Testis (tissue), 2 donors: ENCODE measurements around the gene SLC36A1.

ENCODE experiments used
- POLR2A ChIP-seq: fragments of 450-650 bp; IDR thresholded peaks from one replicate; pipeline ENCODE4 v1.6.1; 2017; ENCODE audit warnings: antibody characterized with exemption, mild to moderate bottlenecking, moderate library complexity
- TF ChIP-seq, protein P1 (sequence below), 3 experiments: fragments of 450-650 bp in 2 of 3; fragments of 200-600 bp in 1 of 3; sonication (generic) in 1 of 3; IDR thresholded peaks; one replicate each; pipeline ENCODE4 v1.5.1; 2016 to 2019; ENCODE audit warnings: antibody characterized with exemption in 3 of 3, mild to moderate bottlenecking in 2 of 3, moderate library complexity in 1 of 3

DNA sequence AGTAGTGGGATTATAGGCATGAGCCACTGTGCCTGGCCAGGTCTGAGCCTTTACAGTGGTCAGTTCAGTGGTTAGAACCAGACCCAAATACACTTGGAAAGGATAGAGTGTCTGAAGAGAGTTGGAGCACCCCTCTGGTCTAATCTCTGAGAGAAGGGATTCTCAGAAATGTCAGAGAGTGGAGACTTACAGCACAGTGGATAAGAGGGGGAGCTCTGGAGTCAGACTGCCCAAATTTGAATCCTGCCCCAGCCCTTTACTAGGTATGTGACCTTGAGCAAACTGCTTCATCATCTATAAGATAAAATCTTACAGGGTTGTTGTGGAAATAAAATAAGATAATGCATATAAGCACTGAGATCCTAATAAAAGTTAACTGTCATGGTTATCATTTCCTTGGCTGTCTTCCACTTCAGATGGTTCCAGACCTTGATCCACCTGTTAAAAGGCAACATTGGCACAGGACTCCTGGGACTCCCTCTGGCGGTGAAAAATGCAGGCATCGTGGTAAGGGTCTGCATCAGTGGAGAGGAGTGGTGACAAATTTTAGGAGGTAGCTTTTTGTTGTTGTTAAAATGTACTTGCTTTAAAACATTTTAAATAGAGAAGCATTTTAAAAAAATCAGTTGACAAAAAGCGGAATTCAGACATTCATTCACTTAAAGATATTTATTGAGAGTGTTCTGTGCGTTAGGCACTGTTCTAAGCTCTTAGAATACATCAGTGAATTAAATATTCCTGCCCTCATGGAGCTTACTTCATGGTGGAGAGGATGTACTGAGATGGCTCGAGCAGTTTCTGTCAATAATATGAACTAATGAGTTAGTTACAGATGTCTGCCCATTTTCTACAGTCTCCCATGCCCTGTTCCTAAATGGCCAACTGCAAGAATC, 16.0 kb downstream of the SLC36A1 start:
- TF ChIP-seq, protein P1, sequence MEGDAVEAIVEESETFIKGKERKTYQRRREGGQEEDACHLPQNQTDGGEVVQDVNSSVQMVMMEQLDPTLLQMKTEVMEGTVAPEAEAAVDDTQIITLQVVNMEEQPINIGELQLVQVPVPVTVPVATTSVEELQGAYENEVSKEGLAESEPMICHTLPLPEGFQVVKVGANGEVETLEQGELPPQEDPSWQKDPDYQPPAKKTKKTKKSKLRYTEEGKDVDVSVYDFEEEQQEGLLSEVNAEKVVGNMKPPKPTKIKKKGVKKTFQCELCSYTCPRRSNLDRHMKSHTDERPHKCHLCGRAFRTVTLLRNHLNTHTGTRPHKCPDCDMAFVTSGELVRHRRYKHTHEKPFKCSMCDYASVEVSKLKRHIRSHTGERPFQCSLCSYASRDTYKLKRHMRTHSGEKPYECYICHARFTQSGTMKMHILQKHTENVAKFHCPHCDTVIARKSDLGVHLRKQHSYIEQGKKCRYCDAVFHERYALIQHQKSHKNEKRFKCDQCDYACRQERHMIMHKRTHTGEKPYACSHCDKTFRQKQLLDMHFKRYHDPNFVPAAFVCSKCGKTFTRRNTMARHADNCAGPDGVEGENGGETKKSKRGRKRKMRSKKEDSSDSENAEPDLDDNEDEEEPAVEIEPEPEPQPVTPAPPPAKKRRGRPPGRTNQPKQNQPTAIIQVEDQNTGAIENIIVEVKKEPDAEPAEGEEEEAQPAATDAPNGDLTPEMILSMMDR (IDR thresholded peaks at IDR 0.05): no peak
- no peak for TF ChIP-seq POLR2A
